Skeletal muscle tissue (tissue), 4 donors: ENCODE results near the gene TBX6. TPM values are rescaled to one million over a fixed set of nuclear protein-coding genes. Genes with fewer than 3 reads are reported as not detected.

Experiments
- H3K27ac ChIP-seq: one replicate; pipeline ENCODE4 v1.7.0; 2013; ENCODE audit warnings: mild to moderate bottlenecking, low read depth, low read length, inconsistent platforms
- H3K27me3 ChIP-seq, 3 donors: one replicate each; pipeline ENCODE4 v1.7.0; 2013; ENCODE audit warnings: low read length in 3 of 3; ENCODE audit not compliant: control insufficient read depth in 3 of 3, insufficient read depth in 3 of 3
- H3K36me3 ChIP-seq, 3 donors: one replicate each; pipeline ENCODE4 v1.7.0; 2013; ENCODE audit warnings: low read length in 3 of 3; ENCODE audit not compliant: control insufficient read depth in 3 of 3, insufficient read depth in 3 of 3
- H3K4me1 ChIP-seq, 3 donors: one replicate each; pipeline ENCODE4 v1.7.0; 2013; ENCODE audit warnings: low read length in 3 of 3, mild to moderate bottlenecking in 3 of 3; ENCODE audit not compliant: control insufficient read depth in 3 of 3, insufficient read depth in 3 of 3
- H3K4me3 ChIP-seq, 3 donors: one replicate each; pipeline ENCODE4 v1.7.0; 2013; ENCODE audit warnings: low read length in 3 of 3
- H3K9ac ChIP-seq, 3 donors: one replicate each; pipeline ENCODE4 v1.7.0; 2013; ENCODE audit warnings: low read length in 3 of 3, mild to moderate bottlenecking in 3 of 3, moderate library complexity in 2 of 3, low read depth in 1 of 3
- H3K9me3 ChIP-seq, 3 donors: one replicate each; pipeline ENCODE4 v1.7.0; 2013; ENCODE audit warnings: low read length in 3 of 3; ENCODE audit not compliant: control insufficient read depth in 3 of 3
- total RNA-seq: library from RNA; depleted of rRNA; stranded (reverse); fragments of >200 nt; gene quantifications from one replicate; pipeline ENCODE4 v1.2.3, GENCODE V29; 2014
- donor health status: Osteomylitis.

TBX6 gene
- total RNA-seq, 1 donor from 2014 or later: not detected

DNA sequence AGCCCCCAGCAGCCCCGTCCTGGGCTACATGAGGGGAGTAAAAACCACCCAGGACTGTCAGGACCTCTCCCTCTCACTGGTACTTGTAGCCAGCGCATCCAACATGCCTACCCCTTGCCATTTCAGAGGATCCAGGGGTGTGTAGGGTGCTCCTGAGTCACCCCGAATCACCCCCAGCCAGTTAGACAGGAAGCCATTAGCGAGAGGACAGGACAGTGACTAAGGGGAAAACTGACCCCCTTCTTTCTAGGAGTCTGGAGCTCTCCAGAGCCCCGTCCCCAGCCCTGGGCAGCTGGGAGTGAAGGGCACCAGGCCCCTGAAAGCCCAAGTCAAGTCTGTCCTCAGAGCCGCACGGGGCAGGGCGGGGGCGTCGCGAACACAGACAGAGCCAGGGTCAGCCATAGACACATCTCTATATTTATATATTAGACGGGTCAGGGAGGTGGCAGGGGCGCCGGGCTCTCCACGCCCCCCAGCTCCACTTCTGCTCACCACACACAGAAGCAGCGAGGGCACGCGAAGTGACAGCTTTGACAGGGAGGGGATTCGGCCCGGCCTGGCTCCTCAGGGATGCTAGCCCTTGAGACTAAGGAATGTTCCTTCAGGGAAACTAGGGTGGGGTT is 22.1 kb upstream of the TBX6 start:
- Histone ChIP-seq H3K27me3 (no peaks in the 10 kb centered on the region), H3K9me3 (no peaks in the 10 kb centered on the region), H3K9ac (no peak overlapping the region), H3K4me1 (peaks cover 2 to 9% (median 2%) of the 10 kb centered on the region in 3 donors), H3K4me3 (no peak overlapping the region), H3K36me3 (peaks cover 23 to 48% (median 44%) of the 10 kb centered on the region in 3 donors), H3K27ac (no peak overlapping the region)

DNA sequence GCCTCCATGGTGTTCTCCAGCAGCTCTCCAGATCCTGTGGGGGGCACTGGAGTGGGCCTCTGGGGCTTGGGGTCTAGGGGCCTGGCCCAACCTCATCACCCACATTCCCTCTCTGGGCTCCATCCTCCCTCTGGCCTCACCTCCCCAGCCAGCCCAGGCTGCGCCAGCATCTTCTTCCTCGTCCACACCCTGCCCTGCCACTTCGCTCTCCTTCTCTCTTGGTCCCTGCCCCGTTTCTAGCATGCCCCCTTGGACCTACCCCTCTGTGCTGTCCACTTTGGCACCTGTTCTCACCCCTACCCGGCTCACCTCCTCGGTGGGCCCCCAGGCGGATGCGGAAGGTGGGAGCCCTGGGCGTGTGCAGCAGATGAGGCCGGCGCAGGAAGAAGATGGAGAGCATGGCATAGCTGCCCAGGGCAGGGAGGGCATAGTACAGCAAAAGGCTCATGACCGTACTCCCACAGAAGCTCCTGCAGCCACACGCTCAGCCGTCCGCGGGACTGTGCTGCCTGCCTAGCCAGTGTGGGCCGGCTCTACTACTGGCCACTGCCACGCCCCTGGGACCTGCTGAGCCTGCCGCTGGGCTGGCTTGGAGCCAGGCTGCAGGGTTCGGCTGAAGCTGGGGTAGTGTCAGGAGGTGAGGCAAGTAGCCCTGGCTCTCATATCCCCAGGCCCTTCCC is 21.4 kb upstream of the TBX6 start, which contains the start of gene GDPD3:
GDPD3 (minus strand) TSS at position 507 of the 680 bp plus-strand sequence; CDS start at position 448, 59 bp downstream.
- peaks cover 18 to 46% (median 42%) of the 10 kb centered on the region in 3 donors for H3K36me3 ChIP-seq

DNA sequence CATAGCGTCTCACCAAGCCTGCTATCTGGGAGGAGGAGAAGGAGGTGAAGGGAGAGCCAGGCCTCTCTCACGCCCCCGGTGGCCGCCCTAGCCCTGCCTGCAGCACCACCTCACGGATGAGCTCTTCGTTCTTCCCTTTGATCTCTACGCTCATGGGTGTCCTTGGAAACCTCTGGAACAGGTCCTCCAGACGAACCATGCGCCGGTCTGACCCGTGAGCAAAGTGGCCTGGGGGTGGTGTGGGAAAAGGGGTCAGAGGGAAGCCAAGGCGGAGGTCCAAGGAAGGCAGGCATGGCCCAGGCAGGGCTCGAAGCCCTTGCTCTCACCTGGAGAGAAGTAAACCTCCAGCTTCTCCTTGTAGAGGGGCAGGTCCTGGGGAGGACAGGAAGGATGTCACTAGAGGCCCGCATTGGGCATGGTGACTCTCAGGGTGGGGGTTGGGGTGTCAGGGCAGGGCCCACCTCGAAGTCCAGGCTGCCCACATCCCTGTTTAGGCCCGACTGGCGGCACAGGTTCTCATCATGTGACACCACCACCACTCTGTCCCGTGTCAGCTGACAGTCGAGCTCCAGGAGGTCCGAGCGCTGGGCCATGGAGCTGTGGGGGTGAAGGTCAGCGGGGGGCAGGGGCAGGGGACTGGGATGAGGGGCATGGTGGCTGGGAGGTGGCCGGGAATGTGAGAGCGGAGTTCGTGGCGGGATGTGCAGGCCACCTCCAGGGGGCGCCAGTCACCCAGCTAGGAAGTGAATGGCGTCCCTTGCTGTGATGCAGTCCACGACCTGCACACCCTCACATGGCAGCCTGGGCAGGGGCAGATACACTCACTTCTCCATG is 20.7 kb upstream of the TBX6 start:
- Histone ChIP-seq H3K9ac (no peak overlapping the region), H3K27me3 (no peaks in the 10 kb centered on the region), H3K4me1 (peaks cover 2 to 9% (median 2%) of the 10 kb centered on the region in 3 donors), H3K9me3 (no peaks in the 10 kb centered on the region), H3K36me3 (peaks cover 15 to 42% (median 36%) of the 10 kb centered on the region in 3 donors), H3K27ac (no peak overlapping the region), H3K4me3 (no peak overlapping the region)

More for the DNA sequence above, 21.4 kb upstream of the TBX6 start, which contains the start of gene GDPD3:
- H3K27ac ChIP-seq: no peak within 1 kb of the TSS
- no peaks in the 10 kb centered on the region for H3K9me3 ChIP-seq
- no peaks in the 10 kb centered on the region for H3K27me3 ChIP-seq
- H3K9ac ChIP-seq: no peak within 1 kb of the TSS
- H3K4me1 ChIP-seq: peaks cover 2 to 9% (median 2%) of the 10 kb centered on the region in 3 donors
- H3K4me3 ChIP-seq: no peak within 1 kb of the TSS

DNA sequence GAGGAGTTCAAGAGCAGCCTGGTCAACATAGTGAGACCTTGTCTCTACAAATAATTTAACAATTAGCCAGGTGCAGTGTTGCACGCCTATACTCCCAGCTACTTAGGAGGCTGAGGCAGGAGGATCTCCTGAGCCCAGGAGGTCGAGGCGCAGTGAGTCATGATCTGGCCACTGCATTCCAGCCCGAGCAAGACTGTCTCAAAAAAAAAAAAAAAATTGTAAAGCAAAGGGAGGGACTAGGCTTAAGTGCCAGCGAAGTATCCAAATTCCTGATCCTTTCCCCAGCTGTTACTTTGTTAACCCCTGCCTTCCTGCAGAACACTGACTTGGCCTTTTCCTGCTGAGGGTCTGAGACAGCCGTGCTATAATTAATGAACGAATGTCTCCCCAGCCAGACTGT is 18.9 kb upstream of the TBX6 start:
- H3K27me3 ChIP-seq: no peaks in the 10 kb centered on the region
- peaks cover 2 to 9% (median 2%) of the 10 kb centered on the region in 3 donors for H3K4me1 ChIP-seq
- H3K36me3 ChIP-seq: peaks cover 8 to 32% (median 26%) of the 10 kb centered on the region in 3 donors
- H3K9me3 ChIP-seq: no peaks in the 10 kb centered on the region
- no peak overlapping the region for H3K9ac ChIP-seq
- H3K4me3 ChIP-seq: no peak overlapping the region
- H3K27ac ChIP-seq: no peak overlapping the region

DNA sequence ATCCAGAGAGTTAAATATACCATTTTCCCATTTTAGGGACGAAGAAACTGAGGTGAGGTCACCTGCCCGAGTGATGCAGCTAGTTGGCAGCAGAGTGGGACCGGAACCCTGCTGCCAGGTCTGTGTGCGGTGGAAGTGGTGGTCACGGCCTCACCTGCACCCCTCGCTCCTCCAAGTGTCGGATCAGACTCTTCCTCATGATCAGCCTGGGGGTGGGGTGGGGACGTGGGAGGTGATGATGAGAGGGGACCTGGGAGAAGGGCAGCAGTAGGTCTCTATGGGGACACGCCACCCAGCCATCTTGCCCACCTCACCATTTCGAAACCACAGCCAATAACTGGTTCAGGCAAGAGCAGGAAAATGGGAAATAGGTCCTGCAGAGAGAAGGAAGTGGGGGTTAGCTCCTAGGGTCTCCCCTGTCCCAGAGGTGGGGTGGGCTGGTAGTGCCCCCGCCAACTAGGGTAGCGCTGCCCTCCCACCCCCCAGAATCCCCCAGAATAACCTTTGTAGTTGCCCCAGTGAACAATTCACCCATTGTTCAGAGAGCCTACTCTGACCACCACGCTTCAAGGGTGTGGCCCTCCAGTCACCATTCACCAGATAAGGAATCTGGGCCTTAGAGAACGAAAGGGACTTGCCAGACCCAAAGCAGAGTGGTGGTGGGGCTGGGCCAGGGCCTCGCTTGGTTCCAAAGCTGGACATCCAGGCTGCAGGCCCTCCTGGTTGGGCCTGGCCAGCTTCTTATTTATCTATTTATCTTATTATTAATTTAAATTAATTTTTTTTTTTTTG is 16.5 kb upstream of the TBX6 start:
- peaks cover 13 to 34% (median 18%) of the 10 kb centered on the region in 3 donors for H3K36me3 ChIP-seq
- H3K27me3 ChIP-seq: no peaks in the 10 kb centered on the region
- H3K9me3 ChIP-seq: no peaks in the 10 kb centered on the region
- no peak overlapping the region for H3K27ac ChIP-seq
- H3K4me1 ChIP-seq: peaks cover 0 to 3% (median under 1%) of the 10 kb centered on the region in 3 donors
- H3K4me3 ChIP-seq: no peak overlapping the region
- no peak overlapping the region for H3K9ac ChIP-seq

DNA sequence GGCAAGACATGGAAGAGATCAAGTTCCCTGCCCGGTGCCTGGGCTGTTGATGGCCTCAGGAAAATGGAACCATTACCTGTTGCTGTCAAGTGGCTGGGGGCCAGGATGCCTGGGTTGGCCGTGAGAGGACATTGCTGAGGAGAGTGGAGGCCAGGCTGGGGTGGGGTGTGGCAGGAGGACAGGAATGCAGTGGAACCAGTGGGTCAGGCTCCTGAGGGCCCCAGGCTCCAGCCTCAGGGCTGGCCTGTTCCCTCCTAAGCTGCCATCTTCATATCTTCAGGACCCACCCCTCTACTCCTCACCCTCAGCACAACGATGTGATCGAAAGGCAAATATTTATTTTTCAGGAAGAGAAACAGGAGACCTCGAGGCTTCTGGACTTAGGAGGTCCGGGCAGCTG is 12.8 kb upstream of the TBX6 start:
- H3K27me3 ChIP-seq: no peaks in the 10 kb centered on the region
- H3K36me3 ChIP-seq: peaks cover 8 to 17% (median 13%) of the 10 kb centered on the region in 3 donors
- H3K27ac ChIP-seq: no peak overlapping the region
- H3K9ac ChIP-seq: no peak overlapping the region
- H3K4me1 ChIP-seq: no peaks in the 10 kb centered on the region
- no peak overlapping the region for H3K4me3 ChIP-seq
- H3K9me3 ChIP-seq: no peaks in the 10 kb centered on the region

DNA sequence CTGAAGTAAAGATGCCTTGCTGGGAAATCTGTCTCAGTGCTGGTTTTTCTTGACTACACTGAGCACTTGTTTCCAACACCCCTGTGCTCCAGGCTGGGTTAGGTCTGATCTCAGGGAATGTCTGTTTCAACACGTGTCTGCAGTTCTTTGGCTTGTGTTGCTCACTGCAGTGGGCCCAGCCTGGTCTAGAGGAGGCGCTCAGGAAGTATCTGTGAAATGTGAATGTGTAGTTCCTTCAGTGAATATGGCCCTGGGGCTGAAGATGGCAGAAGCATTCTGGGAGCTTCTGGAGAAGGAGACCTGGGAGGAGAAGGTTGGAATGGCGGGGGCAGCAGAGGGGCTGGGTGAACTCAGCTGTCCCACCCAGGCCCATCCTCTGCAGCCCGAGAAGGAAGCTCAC is 12.4 kb upstream of the TBX6 start:
- Histone ChIP-seq H3K9me3 (no peaks in the 10 kb centered on the region), H3K9ac (no peak overlapping the region), H3K27me3 (no peaks in the 10 kb centered on the region), H3K36me3 (peaks cover 8 to 17% (median 13%) of the 10 kb centered on the region in 3 donors), H3K4me1 (no peaks in the 10 kb centered on the region), H3K4me3 (no peak overlapping the region), H3K27ac (no peak overlapping the region)

DNA sequence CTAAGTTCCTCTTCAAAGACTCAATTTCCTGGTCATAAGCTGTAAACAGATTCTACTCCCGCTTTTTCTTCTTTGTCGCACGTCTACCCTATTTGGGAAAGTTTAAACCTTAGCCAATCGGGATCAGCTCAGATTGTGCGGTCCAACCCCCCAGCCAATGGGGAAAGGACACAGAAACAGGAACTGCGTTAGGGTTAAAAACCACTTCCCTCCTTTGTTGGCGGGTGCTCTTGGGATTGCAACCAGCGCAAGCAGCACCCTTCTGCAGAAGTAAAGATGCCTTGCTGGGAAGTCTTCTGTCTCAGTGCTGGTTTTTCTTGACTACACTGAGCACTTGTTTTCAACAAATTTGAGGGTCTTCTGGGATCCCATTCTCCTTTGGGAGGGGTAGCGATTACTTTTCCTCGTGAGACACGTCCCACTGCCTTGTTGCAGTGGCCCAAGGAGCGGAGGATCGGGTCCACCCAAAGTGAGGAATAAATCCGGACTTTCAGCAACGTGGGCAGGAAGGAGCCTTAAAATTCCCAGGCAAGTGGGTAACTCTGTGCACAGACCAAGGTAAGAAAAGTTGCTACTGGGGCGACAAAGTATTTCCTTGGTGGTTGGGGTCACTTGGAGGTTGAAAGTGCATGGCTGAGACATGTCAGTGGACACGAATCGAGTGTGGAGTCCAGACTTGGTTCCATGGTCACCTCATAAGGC is 5.3 kb upstream of the TBX6 start:
- Histone ChIP-seq H3K9ac (peak overlapping the region; percentile 84 to 89 (median 87)), H3K4me3 (peak overlapping the region; percentile 69 to 84 (median 75)), H3K9me3 (peaks cover 0 to 4% (median 4%) of the 10 kb centered on the region in 3 donors), H3K36me3 (peaks cover 11 to 15% (median 14%) of the 10 kb centered on the region in 3 donors), H3K27me3 (no peaks in the 10 kb centered on the region), H3K27ac (peak overlapping the region; percentile 90), H3K4me1 (peaks cover 33 to 39% (median 34%) of the 10 kb centered on the region in 3 donors)
